ENCODE measurements around the gene TFF1.

The TFF1 gene

GRCh38 chr21:42374457-42374856, 8.1 kb upstream of the TFF1 start:
- no peak for DNase-seq (ENCODE audit: low read depth)
- no peak overlapping the region for H3K4me3 ChIP-seq (ENCODE audit: control insufficient read depth, low read depth, low read length)
- TF ChIP-seq CTCF (conservative IDR thresholded peaks at IDR 0.05; ENCODE audit: control insufficient read depth, insufficient read depth, low read depth, low read length): no peak

GRCh38 chr21:42373908-42374455, 7.6 kb upstream of the TFF1 start:
- DNase-seq (ENCODE audit: low read depth): no peak
- no peak for TF ChIP-seq CTCF (conservative IDR thresholded peaks at IDR 0.05; ENCODE audit: control insufficient read depth, insufficient read depth, low read depth, low read length)
- no peak overlapping the region for H3K4me3 ChIP-seq (ENCODE audit: control insufficient read depth, low read depth, low read length)

DNA sequence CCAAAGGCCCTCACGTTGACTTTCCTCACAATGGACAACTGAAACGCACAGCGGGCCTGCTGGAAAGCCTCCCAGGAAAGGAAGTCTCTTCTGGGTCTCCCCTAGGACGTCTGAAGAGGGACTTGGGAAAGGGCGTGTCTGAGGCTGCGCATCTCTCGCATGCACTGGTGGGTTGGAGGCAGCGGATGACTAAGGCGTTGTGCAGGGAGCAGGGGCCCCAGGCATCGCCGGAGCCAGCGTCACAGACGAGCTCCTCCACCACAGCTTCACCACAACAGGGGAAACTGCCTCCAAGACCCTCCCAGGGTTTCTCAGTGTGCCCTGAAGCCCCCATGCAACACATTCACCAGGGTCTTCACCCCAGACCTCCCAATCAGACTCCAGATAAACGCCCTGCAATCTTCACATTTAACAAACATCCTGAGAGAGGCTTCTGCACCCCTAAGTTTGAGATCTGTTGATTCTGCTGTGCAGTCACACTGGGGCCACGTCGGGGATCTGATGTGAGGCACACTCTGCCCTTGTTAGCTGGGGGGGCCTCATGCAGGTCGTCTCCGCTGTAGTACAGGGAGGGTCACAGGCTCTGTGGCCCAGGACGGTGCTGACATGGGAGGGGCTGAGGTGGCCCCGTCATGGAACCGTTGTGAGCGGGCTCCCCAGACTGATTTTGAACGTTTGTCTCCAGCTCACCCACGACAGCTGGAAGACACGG, 7.0 kb upstream of the TFF1 start:
- DNase-seq (ENCODE audit: low read depth): no peak
- no peak overlapping the region for H3K4me3 ChIP-seq (ENCODE audit: control insufficient read depth, low read depth, low read length)
- no peak for TF ChIP-seq CTCF (conservative IDR thresholded peaks at IDR 0.05; ENCODE audit: control insufficient read depth, insufficient read depth, low read depth, low read length)

DNA sequence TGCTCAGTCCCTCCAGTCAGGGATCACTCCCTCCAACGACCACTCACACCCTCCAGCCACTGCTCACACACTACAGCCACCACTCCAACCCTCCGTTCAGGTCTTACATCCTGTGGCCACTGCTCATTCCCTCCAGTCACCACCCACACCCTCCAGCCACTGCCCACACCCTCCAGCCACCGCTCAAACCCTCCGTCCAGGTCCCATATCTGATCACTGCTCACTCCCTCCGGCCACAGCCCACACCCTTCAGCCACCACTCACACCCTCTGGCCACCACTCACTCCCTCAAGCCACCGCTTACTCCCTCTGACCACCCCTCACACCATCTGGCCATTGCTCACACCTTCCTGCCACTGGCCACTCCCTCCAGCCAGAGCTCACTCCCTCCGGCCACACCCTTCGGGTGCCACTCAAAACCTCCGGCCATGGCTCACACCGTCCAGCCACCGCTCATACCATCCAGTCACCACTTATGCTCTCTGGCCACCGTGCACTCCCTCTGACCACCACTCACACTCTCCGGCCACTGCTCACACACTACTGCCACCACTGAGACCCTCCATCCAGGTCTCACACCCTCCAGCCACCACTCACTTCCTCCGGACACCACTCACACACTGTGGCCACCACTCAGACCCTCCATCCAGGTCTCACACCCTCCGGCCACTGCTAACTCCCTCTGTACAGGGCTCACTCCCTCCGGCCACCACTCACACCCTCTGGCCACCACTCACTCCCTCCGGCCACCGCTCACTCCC, 4.7 kb upstream of the TFF1 start:
- no peak for DNase-seq (ENCODE audit: low read depth)
- H3K4me3 ChIP-seq (ENCODE audit: control insufficient read depth, low read depth, low read length): no peak overlapping the region
- no peak for TF ChIP-seq CTCF (conservative IDR thresholded peaks at IDR 0.05; ENCODE audit: control insufficient read depth, insufficient read depth, low read depth, low read length)

DNA sequence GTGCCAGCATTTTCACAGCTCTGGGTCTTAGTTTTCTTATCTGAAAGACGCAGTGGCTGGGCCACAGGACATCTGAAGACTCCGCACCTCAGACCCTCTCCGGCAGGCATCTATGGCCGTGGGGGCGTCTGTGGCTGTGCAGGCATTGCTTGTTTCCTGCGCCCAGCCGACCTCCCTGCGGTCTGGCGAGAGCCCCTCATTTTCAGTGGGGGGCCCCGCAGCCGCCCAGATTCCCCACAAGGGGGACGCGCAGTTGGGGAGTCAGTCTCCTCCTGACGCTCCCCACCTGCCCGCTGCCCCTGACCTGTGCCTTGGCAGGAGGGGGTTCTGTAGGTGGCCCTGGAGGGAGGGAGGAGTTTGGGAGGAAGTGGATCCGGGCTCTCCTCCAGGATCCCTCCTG, 3.5 kb upstream of the TFF1 start:
- H3K4me3 ChIP-seq (ENCODE audit: control insufficient read depth, low read depth, low read length): no peak overlapping the region
- DNase-seq (ENCODE audit: low read depth): no peak
- no peak for TF ChIP-seq CTCF (conservative IDR thresholded peaks at IDR 0.05; ENCODE audit: control insufficient read depth, insufficient read depth, low read depth, low read length)

DNA sequence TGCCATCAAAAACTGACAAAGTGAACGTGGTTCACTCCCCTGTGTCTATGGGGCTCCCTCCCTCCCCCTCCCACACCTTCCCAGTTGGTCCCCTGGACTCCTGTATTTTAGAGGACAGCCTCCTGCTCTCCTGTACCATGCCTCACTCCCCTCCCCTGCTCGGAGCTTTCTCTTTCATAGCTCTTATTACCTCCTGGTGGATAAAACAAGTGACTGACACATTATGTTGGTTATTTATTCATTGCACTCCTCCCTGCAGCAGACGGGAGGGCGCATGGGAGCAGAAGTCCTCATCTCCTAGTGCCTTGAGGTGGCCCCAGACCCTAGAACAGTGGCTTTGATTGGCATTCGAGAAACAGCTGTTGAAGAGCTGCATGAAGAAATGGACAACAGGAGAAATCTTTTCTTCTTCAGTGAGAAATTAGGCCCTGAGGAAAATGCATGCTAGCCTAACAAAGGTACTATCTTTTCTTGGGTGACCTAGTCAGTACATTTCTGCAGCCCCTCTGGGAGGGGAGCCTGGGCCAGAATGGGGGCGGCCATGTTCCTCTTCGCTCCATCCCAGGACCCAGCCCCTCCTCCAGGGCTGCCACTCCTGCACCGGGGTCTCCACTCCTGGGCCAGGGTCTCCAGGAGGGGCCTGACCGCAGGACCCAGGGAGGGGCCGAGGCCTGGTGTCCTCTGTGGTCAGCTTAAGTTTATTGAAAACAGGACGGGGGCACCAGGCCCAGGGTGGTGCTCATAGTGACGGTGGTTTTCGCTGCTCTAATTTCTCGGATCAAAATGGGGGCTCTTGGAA, 1.2 kb upstream of the TFF1 start:
- no peak for DNase-seq (ENCODE audit: low read depth)
- TF ChIP-seq CTCF (conservative IDR thresholded peaks at IDR 0.05; ENCODE audit: control insufficient read depth, insufficient read depth, low read depth, low read length): no peak
- no peak overlapping the region for H3K4me3 ChIP-seq (ENCODE audit: control insufficient read depth, low read depth, low read length)
